Fibroblast of pulmonary artery (primary cell): Measurements from ENCODE around the gene GDE1.
"Not testable (repeated sequence)": the region's sequence is repeated elsewhere in the genome, so short reads cannot be mapped to it uniquely, and the experiment has no call there.

Source experiments
- DNase-seq: peaks from one replicate; pipeline ENCODE4 v3.0.0-alpha.2; 2010; ENCODE audit warnings: low read depth
- H3K4me3 ChIP-seq: replicated peaks from 2 replicates; pipeline ENCODE4 v1.5.1; 2011; ENCODE audit warnings: low read depth, mild to moderate bottlenecking, control low read depth, low read length, moderate library complexity
- CTCF ChIP-seq: IDR thresholded peaks from 2 replicates; pipeline ENCODE4 v1.5.1; 2011; ENCODE audit warnings: mild to moderate bottlenecking, control low read depth, low read length, inconsistent platforms; ENCODE audit errors: missing control alignments

The GDE1 gene

GRCh38 chr16:19555938-19556771 lies 34.3 kb upstream of the GDE1 start:
- TF ChIP-seq CTCF: peak; percentile 21
- H3K4me3 ChIP-seq: peak overlapping the region; percentile 98
- DNase-seq: peak; percentile 42

GRCh38 chr16:19555186-19555937 lies 33.5 kb upstream of the GDE1 start, which contains the start of gene VPS35L:
Gene VPS35L (plus strand): TSS chr16:19555703. CDS start chr16:19555730, 27 bp downstream.
- H3K4me3 ChIP-seq: peak within 1 kb of the TSS; percentile 98
- TF ChIP-seq CTCF: peak; percentile 72
- peak; percentile 99 for DNase-seq

GRCh38 chr16:19549673-19550072 lies 27.8 kb upstream of the GDE1 start:
- no peak overlapping the region for H3K4me3 ChIP-seq
- DNase-seq: no peak
- no peak for TF ChIP-seq CTCF

- TF ChIP-seq CTCF: no peak
- DNase-seq: no peak
- H3K4me3 ChIP-seq: no peak overlapping the region
Measured at GRCh38 chr16:19548144-19548543, 26.2 kb upstream of the GDE1 start.

GRCh38 chr16:19543278-19543996 lies 21.5 kb upstream of the GDE1 start:
- not testable (repeated sequence) for DNase-seq, H3K4me3 ChIP-seq

GRCh38 chr16:19542138-19542821 lies 20.4 kb upstream of the GDE1 start:
- DNase-seq: no peak
- no peak for TF ChIP-seq CTCF
- H3K4me3 ChIP-seq: no peak overlapping the region
